SU-DHL-6 (cell line): Measurements from ENCODE around the gene HHAT.

ENCODE experiments used
- CTCF ChIP-seq: fragments of 200-600 bp; sonication (generic); IDR thresholded peaks from one replicate; pipeline ENCODE4 v1.5.1; 2017; ENCODE audit warnings: antibody characterized with exemption, mild to moderate bottlenecking, low read length, moderate library complexity; ENCODE audit not compliant: insufficient read depth, poor library complexity, severe bottlenecking
- EZH2phosphoT487 ChIP-seq: fragments of 200-600 bp; sonication (generic), shearing (Covaris generic); conservative IDR thresholded peaks from 2 replicates; pipeline ENCODE4 v1.6.1; 2018; ENCODE audit warnings: mild to moderate bottlenecking, antibody characterized with exemption, low read length, moderate library complexity, mixed read lengths

- TF ChIP-seq CTCF (no peak), EZH2phosphoT487 (no peak)
Measured at GRCh38 chr1:210364479-210364878, 35.8 kb downstream of the HHAT start.
